SK-N-SH (cell line): ENCODE data around the gene NAA20. TPM values are rescaled to one million over a fixed set of nuclear protein-coding genes. Genes with fewer than 3 reads are reported as not detected.

Experiments
- CTCF ChIA-PET: fragments of 300-600, 350-600 bp; formaldehyde crosslinking; extraction: SDS; loops from one replicate; lab custom pipeline; 2021; lab: Yijun Ruan, JAX
- POLR2A ChIA-PET: fragments of 350-600 bp; sonication (Branson Sonifier 250); formaldehyde crosslinking; extraction: SDS; loops from one replicate; lab custom pipeline; 2020; ENCODE audit warnings: antibody characterized with exemption, inconsistent platforms; lab: Yijun Ruan, JAX
- DNase-seq: peaks from one replicate; pipeline ENCODE4 v3.0.0; 2012
- H2AFZ ChIP-seq: fragments of 200-600 bp; sonication (generic); 2 replicates; pipeline ENCODE4 v1.8.1; 2016; ENCODE audit warnings: antibody characterized with exemption, mild to moderate bottlenecking, low read depth
- H3F3A ChIP-seq: fragments of 200-600 bp; sonication (generic); replicated peaks from 2 replicates; pipeline ENCODE3; 2016; ENCODE audit warnings: antibody characterized with exemption, mild to moderate bottlenecking; ENCODE audit not compliant: insufficient read depth
- H3K27ac ChIP-seq, 2 experiments: fragments of 200-500 bp in 1 of 2; fragments of 200-600 bp in 1 of 2; sonication (Bioruptor generic) in 1 of 2; sonication (generic), shearing (Covaris generic) in 1 of 2; 2 replicates each; pipeline versions ENCODE4 v1.5.1 to v1.6.1; 2014 to 2016; ENCODE audit warnings: low read depth in 2 of 2, inconsistent platforms in 1 of 2, low read length in 1 of 2, mild to moderate bottlenecking in 1 of 2, mixed read lengths in 1 of 2
- H3K27me3 ChIP-seq: fragments of 200-600 bp; sonication (generic), shearing (Covaris generic); 2 replicates; pipeline ENCODE4 v1.6.1; 2016; ENCODE audit warnings: mixed run types; ENCODE audit not compliant: insufficient read depth
- H3K36me3 ChIP-seq, 2 experiments: fragments of 200-500 bp in 1 of 2; fragments of 200-600 bp in 1 of 2; sonication (Bioruptor generic) in 1 of 2; sonication (generic) in 1 of 2; replicated peaks in 1 of 2; 2 replicates each; pipeline versions ENCODE3 to v1.5.1; 2014 to 2016; ENCODE audit warnings: low read length in 1 of 2, mild to moderate bottlenecking in 1 of 2; ENCODE audit not compliant: insufficient read depth in 2 of 2, control insufficient read depth in 1 of 2
- H3K4me1 ChIP-seq, 2 experiments: fragments of 200-500 bp in 1 of 2; fragments of 200-600 bp in 1 of 2; sonication (Bioruptor generic) in 1 of 2; sonication (generic), shearing (Covaris generic) in 1 of 2; 2 replicates each; pipeline versions ENCODE4 v1.5.1 to v1.6.1; 2014 to 2016; ENCODE audit warnings: low read depth in 1 of 2, low read length in 1 of 2, mixed run types in 1 of 2; ENCODE audit not compliant: insufficient read depth in 2 of 2, control insufficient read depth in 1 of 2
- H3K4me2 ChIP-seq: fragments of 200-600 bp; sonication (generic), shearing (Covaris generic); 2 replicates; pipeline ENCODE4 v1.6.1; 2017; ENCODE audit warnings: mixed run types
- H3K4me3 ChIP-seq, 2 experiments: fragments of 200-500 bp in 1 of 2; fragments of 200-600 bp in 1 of 2; sonication (Bioruptor generic) in 1 of 2; sonication (generic), shearing (Covaris generic) in 1 of 2; 2 replicates each; pipeline versions ENCODE4 v1.5.1 to v1.8.1; 2014 to 2016; ENCODE audit warnings: low read depth in 2 of 2, inconsistent platforms in 1 of 2, low read length in 1 of 2, mild to moderate bottlenecking in 1 of 2, mixed read lengths in 1 of 2, moderate library complexity in 1 of 2
- H3K79me2 ChIP-seq: fragments of 200-600 bp; sonication (generic); 2 replicates; pipeline ENCODE4 v1.8.1; 2017; ENCODE audit warnings: mild to moderate bottlenecking; ENCODE audit not compliant: insufficient read depth
- H3K9ac ChIP-seq: fragments of 200-600 bp; sonication (generic); 2 replicates; pipeline ENCODE4 v1.6.1; 2017; ENCODE audit warnings: mixed run types
- H3K9me2 ChIP-seq: fragments of 200-600 bp; sonication (generic); 2 replicates; pipeline ENCODE4 v1.6.1; 2017; ENCODE audit warnings: mixed run types
- H3K9me3 ChIP-seq: fragments of 200-600 bp; sonication (generic); 2 replicates; pipeline ENCODE4 v1.6.1; 2017; ENCODE audit warnings: mixed run types, mild to moderate bottlenecking, moderate library complexity
- H4K20me1 ChIP-seq: fragments of 200-600 bp; sonication (generic); 2 replicates; pipeline ENCODE4 v1.6.1; 2017; ENCODE audit warnings: mild to moderate bottlenecking, mixed run types; ENCODE audit not compliant: insufficient read depth
- ELF1 ChIP-seq: IDR thresholded peaks from 2 replicates; pipeline ENCODE4 v1.4.0; 2012
- FOSL2 ChIP-seq: IDR thresholded peaks from 2 replicates; pipeline ENCODE4 v1.4.0; 2012; ENCODE audit warnings: low read depth, mild to moderate bottlenecking, moderate library complexity, borderline replicate concordance
- GABPA ChIP-seq: IDR thresholded peaks from 2 replicates; pipeline ENCODE4 v1.4.0; 2012; ENCODE audit warnings: low read depth, mild to moderate bottlenecking
- GATA2 ChIP-seq: sonication (generic); formaldehyde crosslinking; IDR thresholded peaks from 2 replicates; pipeline ENCODE4 v1.5.0; 2020; ENCODE audit warnings: mild to moderate bottlenecking, missing genetic modification reagents
- IRF3 ChIP-seq: fragments of 150-350 bp; IDR thresholded peaks from 2 replicates; pipeline ENCODE4 v1.6.1; 2016; ENCODE audit warnings: mild to moderate bottlenecking, low read depth, low read length
- JUND ChIP-seq: IDR thresholded peaks from 2 replicates; pipeline ENCODE4 v1.4.0; 2012
- MEF2A ChIP-seq: IDR thresholded peaks from 2 replicates; pipeline ENCODE4 v1.4.0; 2012; ENCODE audit warnings: low read depth, borderline replicate concordance
- NFIC ChIP-seq: IDR thresholded peaks from 2 replicates; pipeline ENCODE4 v1.4.0; 2012; ENCODE audit warnings: borderline replicate concordance
- NRF1 ChIP-seq: IDR thresholded peaks from 2 replicates; pipeline ENCODE4 v1.6.1; 2012; ENCODE audit warnings: low read depth, mild to moderate bottlenecking, low read length
- RAD21 ChIP-seq: IDR thresholded peaks from 2 replicates; pipeline ENCODE4 v1.6.1; 2012; ENCODE audit warnings: mild to moderate bottlenecking, low read length
- RCOR1 ChIP-seq: fragments of 150-350 bp; IDR thresholded peaks from 2 replicates; pipeline ENCODE4 v1.6.1; 2017; ENCODE audit warnings: antibody characterized with exemption, low read length
- REST ChIP-seq: IDR thresholded peaks from 2 replicates; pipeline ENCODE4 v1.6.1; 2012; ENCODE audit warnings: mild to moderate bottlenecking, low read depth, low read length, moderate library complexity
- RFX5 ChIP-seq: IDR thresholded peaks from 2 replicates; pipeline ENCODE4 v1.6.1; 2012; ENCODE audit warnings: mild to moderate bottlenecking, improper control_type of control experiment, low read length
- RXRA ChIP-seq: IDR thresholded peaks from 2 replicates; pipeline ENCODE4 v1.4.0; 2012; ENCODE audit warnings: low read depth, mild to moderate bottlenecking, borderline replicate concordance
- SIN3A ChIP-seq: IDR thresholded peaks from 2 replicates; pipeline ENCODE4 v1.6.1; 2012; ENCODE audit warnings: low read depth, mild to moderate bottlenecking, low read length, moderate library complexity, borderline replicate concordance
- TCF12 ChIP-seq: IDR thresholded peaks from 2 replicates; pipeline ENCODE4 v1.4.0; 2012
- TEAD4 ChIP-seq: IDR thresholded peaks from 2 replicates; pipeline ENCODE4 v1.4.0; 2012; ENCODE audit warnings: mild to moderate bottlenecking, borderline replicate concordance; ENCODE audit not compliant: insufficient read depth
- USF1 ChIP-seq: IDR thresholded peaks from 2 replicates; pipeline ENCODE4 v1.4.0; 2012; ENCODE audit warnings: low read depth, borderline replicate concordance
- ZBTB33 ChIP-seq: IDR thresholded peaks from 2 replicates; pipeline ENCODE4 v1.4.0; 2012; ENCODE audit warnings: low read depth, borderline replicate concordance
- WGBS: methylation state at CpG from one replicate; pipeline ENCODE4 v1.1.6; 2017; ENCODE audit warnings: low lambda C conversion rate; 5-methylcytosine and 5-hydroxymethylcytosine counted together
- polyA plus RNA-seq, 3 experiments: library from polyadenylated mRNA; depleted of rRNA; stranded (reverse); fragments of >200 nt; gene quantifications; 2 replicates each; pipeline ENCODE4 v1.2.3, GENCODE V29; 2012
- TF ChIP-seq, protein P1 (sequence below): IDR thresholded peaks from 2 replicates; pipeline ENCODE4 v1.4.0; 2012; ENCODE audit warnings: low read depth

The NAA20 gene
- polyA plus RNA-seq, 1 of the 3 experiments (the other 2 are of a cell fraction): 85.0 TPM

GRCh38 chr20:19986419-19986818 is 30.7 kb upstream of the NAA20 start (continued):
- TF ChIP-seq ZBTB33 (no peak), IRF3 (no peak)

DNA sequence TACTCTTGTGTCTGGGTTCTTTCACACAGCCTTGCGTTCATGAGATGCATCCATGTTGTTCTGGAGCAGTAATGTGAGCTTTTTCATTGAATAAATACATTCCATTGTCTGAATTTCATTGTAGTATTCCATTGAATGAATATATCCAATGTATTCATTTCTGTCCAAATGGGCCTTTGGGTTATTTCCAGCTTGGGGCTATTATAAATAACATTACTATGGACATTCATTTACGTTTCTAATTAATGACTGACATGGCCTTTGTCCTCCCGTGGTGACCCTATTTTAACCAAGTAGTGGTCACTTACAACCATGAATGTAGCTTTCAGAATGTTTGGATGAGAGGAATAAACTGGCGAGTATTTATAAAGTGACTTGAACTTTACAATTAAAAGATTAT is 30.1 kb upstream of the NAA20 start:
- ChIA-PET POLR2A (no interaction called here), CTCF (interaction anchor here (0.9 to 1.4 kb wide), 2 partner anchors 10 to 203 kb away, joined by 4 to 5 read pairs; no protein-coding TSS in a partner anchor)

More for the DNA sequence above, 30.1 kb upstream of the NAA20 start:
- no peaks in the 10 kb centered on the region for H3K27me3 ChIP-seq
- H3F3A ChIP-seq: peaks cover 10% of the 10 kb centered on the region
- H3K9ac ChIP-seq: no peak overlapping the region
- H3K9me3 ChIP-seq: no peaks in the 10 kb centered on the region
- peaks cover 6 to 25% of the 10 kb centered on the region in 2 experiments for H3K4me1 ChIP-seq
- 84% methylated on average over 4 of the region's 4 CpGs for WGBS
- DNase-seq: no peak
- H4K20me1 ChIP-seq: no peaks in the 10 kb centered on the region
- no peak for TF ChIP-seq RFX5
- TF ChIP-seq RXRA: no peak
- TF ChIP-seq IRF3: no peak
- TF ChIP-seq USF1: no peak
- TF ChIP-seq, protein P1, sequence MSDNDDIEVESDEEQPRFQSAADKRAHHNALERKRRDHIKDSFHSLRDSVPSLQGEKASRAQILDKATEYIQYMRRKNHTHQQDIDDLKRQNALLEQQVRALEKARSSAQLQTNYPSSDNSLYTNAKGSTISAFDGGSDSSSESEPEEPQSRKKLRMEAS: no peak
- no peak for TF ChIP-seq RAD21
- TF ChIP-seq ELF1: no peak
- no peak for TF ChIP-seq MEF2A
- no peak for TF ChIP-seq GATA2 (CRISPR knock-in tag)
- TF ChIP-seq NFIC: no peak
- TF ChIP-seq SIN3A: no peak
- no peak for TF ChIP-seq FOSL2
- no peak for TF ChIP-seq NRF1
- no peak for TF ChIP-seq TCF12
- TF ChIP-seq JUND: no peak
- no peak for TF ChIP-seq RCOR1
- no peak for TF ChIP-seq GABPA
- no peak for TF ChIP-seq TEAD4
- no peak for TF ChIP-seq REST
- TF ChIP-seq, all 33 proteins: peak for 0
- no peak overlapping the region for H2AFZ ChIP-seq
- H3K4me3 ChIP-seq: no peak overlapping the region
- no peak overlapping the region for H3K4me2 ChIP-seq
- H3K9me2 ChIP-seq: no peaks in the 10 kb centered on the region
- peak overlapping the region in 1 of 2 experiments; percentile 72; a peak in 1 of 4 replicates for H3K27ac ChIP-seq
- peaks cover 33% of the 10 kb centered on the region for H3K79me2 ChIP-seq
- no peaks in the 10 kb centered on the region for H3K36me3 ChIP-seq
